GM12872 (cell line): ENCODE data around the gene BCOR.

Experiments
- TF ChIP-seq, protein P1 (sequence below): IDR thresholded peaks from 3 replicates; pipeline ENCODE4 v1.5.1; 2011; ENCODE audit warnings: low read depth, mild to moderate bottlenecking, low read length, moderate library complexity; ENCODE audit not compliant: insufficient read depth

BCOR gene

DNA sequence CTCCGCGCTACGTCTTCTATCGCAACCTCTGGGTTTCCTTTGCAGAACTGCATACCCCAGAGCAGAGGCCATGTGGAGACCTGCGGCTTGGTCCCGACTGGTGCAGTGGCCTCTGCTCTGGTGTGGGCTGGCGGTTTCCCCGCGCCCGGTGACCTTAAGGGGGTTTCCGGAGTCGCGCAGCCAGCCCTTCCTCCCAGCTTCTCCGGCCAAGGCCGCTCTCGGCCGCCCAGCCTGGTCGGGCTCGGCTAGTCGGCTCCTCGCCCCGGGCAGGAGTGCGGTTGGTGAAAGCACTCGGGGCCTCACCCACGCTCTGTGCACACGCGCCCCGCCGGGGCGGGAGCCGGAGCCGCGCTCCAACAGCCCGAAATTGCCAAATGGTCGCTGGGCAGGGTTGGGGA, 84.9 kb downstream of the BCOR start:
- TF ChIP-seq, protein P1, sequence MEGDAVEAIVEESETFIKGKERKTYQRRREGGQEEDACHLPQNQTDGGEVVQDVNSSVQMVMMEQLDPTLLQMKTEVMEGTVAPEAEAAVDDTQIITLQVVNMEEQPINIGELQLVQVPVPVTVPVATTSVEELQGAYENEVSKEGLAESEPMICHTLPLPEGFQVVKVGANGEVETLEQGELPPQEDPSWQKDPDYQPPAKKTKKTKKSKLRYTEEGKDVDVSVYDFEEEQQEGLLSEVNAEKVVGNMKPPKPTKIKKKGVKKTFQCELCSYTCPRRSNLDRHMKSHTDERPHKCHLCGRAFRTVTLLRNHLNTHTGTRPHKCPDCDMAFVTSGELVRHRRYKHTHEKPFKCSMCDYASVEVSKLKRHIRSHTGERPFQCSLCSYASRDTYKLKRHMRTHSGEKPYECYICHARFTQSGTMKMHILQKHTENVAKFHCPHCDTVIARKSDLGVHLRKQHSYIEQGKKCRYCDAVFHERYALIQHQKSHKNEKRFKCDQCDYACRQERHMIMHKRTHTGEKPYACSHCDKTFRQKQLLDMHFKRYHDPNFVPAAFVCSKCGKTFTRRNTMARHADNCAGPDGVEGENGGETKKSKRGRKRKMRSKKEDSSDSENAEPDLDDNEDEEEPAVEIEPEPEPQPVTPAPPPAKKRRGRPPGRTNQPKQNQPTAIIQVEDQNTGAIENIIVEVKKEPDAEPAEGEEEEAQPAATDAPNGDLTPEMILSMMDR = no peak

DNA sequence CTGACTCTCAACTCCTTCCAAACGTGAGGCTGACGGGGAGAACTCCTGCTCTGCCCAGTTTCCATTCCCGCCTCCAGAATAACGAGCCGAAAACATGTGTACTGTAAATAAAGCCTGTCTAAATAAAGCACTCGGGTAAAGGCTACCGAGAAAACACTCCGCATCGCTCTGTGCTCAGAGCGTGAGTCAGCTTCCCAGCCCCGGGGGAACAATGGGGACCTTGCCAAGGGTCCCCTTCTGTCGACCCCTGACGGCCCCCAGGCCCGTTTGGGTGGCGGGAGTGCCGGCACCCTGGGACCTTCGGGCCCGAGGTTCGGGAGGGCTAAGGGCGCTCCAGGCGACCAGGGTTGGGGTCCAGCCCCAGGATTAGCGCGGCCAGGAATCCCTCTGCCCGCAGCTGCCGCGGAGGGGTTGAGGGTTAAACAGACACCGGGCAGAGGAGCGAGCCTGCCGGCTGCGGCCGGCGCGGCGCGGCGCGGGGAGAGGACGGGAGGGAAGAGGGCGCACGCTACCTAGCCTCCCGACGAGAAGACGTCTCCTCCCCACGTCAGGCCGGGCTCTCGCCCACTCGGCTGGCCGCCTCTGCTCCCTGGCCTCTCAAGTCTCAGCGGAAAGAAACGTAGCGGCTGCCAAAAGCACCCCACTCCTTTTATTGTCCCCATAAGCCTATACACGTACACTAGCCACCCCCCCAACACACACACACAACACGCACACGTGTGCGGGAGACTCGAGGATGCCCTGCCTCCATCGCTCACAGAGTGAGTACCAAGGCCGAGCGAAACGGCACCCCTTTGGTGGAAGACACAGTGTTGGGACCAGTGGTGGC, 85.5 kb downstream of the BCOR start:
- TF ChIP-seq, protein P1 = no peak

DNA sequence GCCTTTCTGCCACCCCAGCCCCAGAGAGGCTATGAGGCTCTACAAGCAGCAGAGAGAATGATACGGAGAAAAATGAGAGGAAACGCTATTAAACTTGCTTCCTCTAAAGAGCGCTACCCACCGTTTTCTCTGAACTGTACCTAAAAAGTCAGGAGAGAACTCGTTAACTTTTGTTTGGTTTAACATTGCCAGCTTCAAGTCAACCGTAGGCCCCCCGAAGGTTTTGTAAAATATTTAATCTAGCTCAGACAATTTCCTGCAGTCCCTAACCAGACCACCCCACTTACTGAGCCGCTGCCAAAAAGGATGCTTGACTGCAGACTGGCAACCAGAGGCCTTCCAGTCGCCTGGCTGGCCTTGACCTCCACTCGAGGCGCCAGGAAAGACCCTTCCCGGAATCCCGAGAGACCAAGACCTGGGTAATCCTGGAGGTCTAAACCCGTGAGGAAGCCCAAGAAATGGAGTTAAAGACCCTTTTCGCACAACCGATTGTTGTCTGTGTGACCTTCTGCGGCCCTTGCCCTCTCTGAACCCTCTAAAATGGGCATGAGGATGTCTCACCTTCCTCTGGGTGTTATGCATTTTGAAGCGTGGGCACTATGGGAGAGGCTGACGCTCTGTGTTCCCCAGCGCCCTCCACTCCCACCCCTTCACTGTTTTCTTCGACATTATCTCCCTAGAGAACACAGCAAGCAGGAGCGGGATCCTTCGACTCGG, 86.3 kb downstream of the BCOR start:
- TF ChIP-seq, protein P1 = no peak

DNA sequence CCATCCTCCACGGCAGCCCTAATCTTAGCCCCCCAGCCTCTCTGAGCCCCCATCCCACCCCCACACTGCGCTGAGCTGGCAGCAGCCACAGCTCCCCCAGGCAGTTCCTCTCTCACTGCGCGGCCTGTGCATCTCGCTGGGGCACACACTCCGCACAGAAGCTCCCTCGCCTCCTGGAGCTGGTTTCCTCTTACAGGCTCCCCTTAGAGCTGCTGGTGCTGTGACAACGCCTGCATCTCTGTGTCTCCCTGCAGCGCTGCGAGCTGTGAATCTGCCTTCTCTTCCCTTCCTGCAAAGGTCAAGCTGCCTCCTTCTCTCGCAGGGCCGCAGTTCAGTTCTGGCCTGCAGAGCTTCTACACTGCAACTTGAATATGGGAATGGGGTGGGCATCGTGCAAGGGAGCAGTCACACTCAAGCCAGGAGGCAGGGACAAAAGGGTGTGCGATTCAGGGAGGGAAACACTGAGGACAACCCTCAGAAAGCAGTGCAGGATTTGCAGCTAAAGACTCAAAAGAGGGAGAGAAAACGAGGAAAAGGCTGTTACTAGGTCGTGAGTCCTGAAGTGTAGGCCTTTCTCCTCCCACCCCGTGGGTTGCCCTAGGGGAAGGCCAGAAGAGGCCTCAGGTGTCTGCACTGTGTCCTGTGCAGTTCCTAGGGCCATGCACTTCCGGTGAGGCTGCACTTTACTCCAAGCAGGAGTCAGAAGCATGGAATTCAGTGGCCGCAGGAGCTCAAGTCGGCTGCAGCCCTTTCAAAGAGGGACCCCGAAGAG, 87.0 kb downstream of the BCOR start:
- TF ChIP-seq, protein P1 = no peak

DNA sequence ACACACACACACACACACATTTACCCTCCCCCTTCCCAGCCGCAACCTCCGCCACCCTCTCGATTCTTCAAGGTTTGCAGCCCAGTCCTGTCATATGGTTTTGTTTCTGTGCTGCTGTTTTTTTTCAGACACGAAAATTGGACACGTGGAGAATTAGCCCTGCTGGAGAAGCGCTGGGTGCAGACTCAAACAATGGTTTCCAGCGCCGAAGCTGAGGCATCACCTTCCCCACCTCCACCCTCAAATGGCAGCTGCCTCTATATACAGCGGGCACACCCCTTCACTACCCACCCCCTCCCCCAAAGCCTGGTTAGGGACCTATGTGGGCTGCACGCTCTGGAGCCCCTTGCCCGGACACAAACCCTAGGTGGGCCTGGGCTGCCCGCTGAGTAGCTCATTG, 87.9 kb downstream of the BCOR start:
- TF ChIP-seq, protein P1 = no peak

DNA sequence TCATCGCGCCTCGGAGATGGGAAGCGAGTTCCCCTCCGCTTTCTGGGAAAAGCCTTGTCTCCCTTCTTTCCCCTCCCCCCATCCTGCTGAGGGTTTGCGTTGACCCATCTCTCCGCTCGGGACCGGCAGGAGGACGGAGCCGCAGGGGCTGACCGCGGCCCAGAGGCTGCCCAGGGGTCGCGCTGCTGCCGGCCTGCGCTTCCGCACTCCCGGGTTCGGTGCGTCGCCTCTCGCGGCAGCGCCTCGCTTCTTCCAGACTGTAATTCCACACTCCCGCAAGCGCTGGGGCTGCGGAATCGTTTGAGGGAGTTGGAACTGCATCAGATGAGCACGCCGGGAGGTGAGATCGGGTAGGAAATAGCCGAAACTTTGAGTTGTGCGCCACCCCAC, 88.3 kb downstream of the BCOR start:
- TF ChIP-seq, protein P1 = no peak

DNA sequence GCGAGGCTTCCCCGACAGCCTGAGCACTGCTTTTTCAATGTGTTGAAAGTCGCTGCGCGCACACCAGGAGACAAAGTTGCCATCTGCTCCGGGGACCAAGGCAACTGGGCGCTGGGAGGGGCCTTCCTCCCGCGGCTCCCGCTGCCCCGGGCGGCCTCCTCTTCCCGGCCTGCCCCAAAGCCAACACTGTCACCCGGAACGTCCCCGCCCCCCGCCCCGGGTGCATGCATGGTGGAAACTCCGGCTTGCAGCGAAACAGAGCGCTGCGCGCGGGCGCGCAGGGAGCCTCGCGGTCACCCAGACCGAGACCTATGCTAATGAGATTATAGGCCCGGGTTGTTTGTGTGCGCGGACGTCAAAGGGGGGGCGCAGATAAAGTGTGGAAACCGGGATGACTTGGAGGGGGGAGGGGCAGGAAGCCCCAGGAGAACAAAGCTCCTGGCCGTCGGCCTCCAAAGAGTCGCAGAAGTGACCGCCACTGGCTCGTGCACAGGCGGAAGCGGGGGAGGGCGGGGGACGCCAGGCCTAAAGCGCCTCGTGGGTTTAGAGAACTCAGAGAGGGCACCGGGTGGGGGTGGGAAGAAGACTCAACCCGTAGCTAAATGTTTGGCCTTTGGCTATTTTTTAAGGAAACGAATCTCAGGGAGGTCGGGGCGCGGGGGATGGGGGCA, 88.8 kb downstream of the BCOR start:
- TF ChIP-seq, protein P1 = no peak
